Right atrium auricular region (tissue), 2 donors: ENCODE measurements around the gene PCDHGB4. TPM values are rescaled to one million over a fixed set of nuclear protein-coding genes. Genes with fewer than 3 reads are reported as not detected.
A peak's percentile ranks its signal among the peaks of the same experiment; 100 is the strongest.
"Not testable (repeated sequence)": the region's sequence is repeated elsewhere in the genome, so short reads cannot be mapped to it uniquely, and the experiment has no call there.

Experiments
- DNase-seq: peaks from one replicate; pipeline ENCODE4 v3.0.0-alpha.2; 2019; ENCODE audit warnings: low spot score
- H3K27ac ChIP-seq, 2 donors: fragments of 200-600 bp; sonication (generic); 1 replicate in 1 of 2; 2 replicates in 1 of 2; pipeline ENCODE4 v1.5.1; 2016 to 2019
- H3K27me3 ChIP-seq, 2 donors: fragments of 200-600 bp; sonication (generic); one replicate each; pipeline versions ENCODE4 v1.5.1 to v1.6.0; 2017 to 2019
- H3K36me3 ChIP-seq: fragments of 200-600 bp; sonication (generic); one replicate; pipeline ENCODE4 v1.5.1; 2016
- H3K4me1 ChIP-seq, 2 donors: fragments of 200-600 bp; sonication (generic); one replicate each; pipeline versions ENCODE4 v1.5.1 to v1.6.0; 2017 to 2019
- H3K4me3 ChIP-seq, 2 donors: fragments of 200-600 bp; sonication (generic); 1 replicate in 1 of 2; 2 replicates in 1 of 2; pipeline ENCODE4 v1.5.1; 2017 to 2019; ENCODE audit warnings: mild to moderate bottlenecking in 1 of 2, moderate library complexity in 1 of 2
- H3K9me3 ChIP-seq, 2 donors: fragments of 200-600 bp; sonication (generic); one replicate each; pipeline ENCODE4 v1.5.1; 2019
- total RNA-seq, 2 donors: library from RNA; depleted of rRNA; stranded (reverse); fragments of >200 nt; gene quantifications; one replicate each; pipeline ENCODE4 v1.1.0, GENCODE V29; 2016
- TF ChIP-seq, protein P1 (sequence below), 2 donors: fragments of 200-600 bp; sonication (generic); IDR thresholded peaks; one replicate each; pipeline ENCODE4 v1.5.1; 2019; ENCODE audit warnings: antibody characterized with exemption in 2 of 2

Gene PCDHGB4
- total RNA-seq = 1 to 10 TPM; 6.3 to 6.4 TPM

DNA sequence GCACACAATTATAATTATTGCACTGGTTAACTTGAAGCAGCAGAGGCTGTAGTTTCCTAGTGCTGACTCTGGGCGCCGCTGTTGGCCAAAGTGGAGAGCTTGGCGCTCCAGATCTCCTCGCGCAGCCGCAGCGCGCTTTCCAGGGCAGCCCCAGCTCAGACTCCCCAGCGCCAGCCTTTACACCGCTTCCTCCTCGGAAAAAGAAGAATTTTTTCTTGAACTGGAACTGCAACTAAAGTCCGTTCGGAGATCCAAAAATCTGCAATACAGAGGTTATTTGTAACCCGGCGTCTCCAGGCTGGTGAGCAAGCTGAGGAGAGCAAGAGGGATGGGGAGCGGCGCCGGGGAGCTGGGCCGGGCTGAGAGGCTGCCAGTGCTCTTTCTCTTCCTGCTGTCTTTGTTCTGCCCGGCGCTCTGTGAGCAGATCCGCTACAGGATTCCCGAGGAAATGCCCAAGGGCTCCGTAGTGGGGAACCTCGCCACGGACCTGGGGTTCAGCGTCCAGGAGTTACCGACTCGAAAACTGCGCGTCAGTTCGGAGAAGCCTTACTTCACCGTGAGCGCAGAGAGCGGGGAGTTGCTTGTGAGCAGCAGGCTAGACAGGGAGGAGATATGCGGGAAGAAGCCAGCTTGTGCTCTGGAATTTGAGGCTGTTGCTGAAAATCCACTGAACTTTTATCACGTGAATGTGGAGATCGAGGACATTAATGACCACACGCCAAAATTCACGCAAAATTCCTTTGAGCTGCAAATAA lies at the start of gene PCDHGB4:
Gene PCDHGB4 (plus strand): TSS at position 142 of the 755 bp plus-strand sequence. CDS start 187 bp downstream, at position 329.
- DNase-seq = not testable (repeated sequence)

DNA sequence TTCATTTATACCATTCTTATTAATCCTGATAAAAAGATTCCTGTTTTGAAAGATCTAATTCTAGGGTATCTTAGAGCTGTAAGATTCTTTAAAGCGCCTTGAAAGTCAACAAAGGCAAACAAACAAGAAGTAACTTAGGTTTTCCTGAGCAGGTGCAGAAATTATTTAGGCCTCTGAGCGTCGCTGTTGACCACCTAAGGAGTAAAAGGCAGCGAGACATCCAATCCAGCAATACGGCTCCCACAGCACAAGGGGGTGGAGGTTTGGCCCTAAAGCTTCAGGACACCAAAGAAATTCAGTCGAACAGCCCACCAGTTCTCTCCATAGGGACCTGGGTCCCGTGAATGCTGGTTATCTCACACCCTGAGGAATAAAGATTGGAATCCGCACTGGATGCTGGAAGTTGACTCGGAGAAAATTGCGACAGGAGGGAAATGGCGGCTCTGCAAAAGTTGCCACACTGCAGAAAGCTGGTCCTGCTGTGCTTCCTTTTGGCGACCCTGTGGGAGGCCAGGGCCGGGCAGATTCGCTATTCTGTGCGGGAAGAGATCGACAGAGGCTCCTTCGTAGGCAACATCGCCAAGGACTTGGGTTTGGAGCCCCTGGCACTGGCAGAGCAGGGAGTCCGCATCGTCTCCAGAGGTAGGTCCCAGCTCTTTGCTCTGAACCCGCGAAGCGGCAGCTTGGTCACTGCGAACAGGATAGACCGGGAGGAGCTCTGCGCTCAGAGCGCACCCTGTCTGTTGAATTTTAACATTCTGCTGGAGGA lies 48.8 kb upstream of the PCDHGB4 start, which contains the start of gene PCDHGA2:
Gene PCDHGA2 (plus strand): TSS at position 223 of the 769 bp plus-strand sequence.
- no peaks in the 10 kb centered on the region for H3K4me1 ChIP-seq
- TF ChIP-seq, protein P1, sequence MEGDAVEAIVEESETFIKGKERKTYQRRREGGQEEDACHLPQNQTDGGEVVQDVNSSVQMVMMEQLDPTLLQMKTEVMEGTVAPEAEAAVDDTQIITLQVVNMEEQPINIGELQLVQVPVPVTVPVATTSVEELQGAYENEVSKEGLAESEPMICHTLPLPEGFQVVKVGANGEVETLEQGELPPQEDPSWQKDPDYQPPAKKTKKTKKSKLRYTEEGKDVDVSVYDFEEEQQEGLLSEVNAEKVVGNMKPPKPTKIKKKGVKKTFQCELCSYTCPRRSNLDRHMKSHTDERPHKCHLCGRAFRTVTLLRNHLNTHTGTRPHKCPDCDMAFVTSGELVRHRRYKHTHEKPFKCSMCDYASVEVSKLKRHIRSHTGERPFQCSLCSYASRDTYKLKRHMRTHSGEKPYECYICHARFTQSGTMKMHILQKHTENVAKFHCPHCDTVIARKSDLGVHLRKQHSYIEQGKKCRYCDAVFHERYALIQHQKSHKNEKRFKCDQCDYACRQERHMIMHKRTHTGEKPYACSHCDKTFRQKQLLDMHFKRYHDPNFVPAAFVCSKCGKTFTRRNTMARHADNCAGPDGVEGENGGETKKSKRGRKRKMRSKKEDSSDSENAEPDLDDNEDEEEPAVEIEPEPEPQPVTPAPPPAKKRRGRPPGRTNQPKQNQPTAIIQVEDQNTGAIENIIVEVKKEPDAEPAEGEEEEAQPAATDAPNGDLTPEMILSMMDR (IDR thresholded peaks at IDR 0.05) = peak in 1 of 2 donors; percentile 74
- H3K9me3 ChIP-seq = peaks cover 15 to 86% of the 10 kb centered on the region in 2 donors
- H3K27ac ChIP-seq = peak within 1 kb of the TSS; percentile 65 to 71
- no peak for DNase-seq
- H3K4me3 ChIP-seq = peak within 1 kb of the TSS; percentile 34 to 50
- H3K27me3 ChIP-seq = no peaks in the 10 kb centered on the region
- H3K36me3 ChIP-seq = no peaks in the 10 kb centered on the region

More for the DNA sequence above, at the start of gene PCDHGB4:
- H3K27me3 ChIP-seq, H3K27ac ChIP-seq, H3K36me3 ChIP-seq, H3K4me1 ChIP-seq: not testable (repeated sequence)
- peak within 1 kb of the TSS; percentile 33 to 39 for H3K4me3 ChIP-seq
- TF ChIP-seq, protein P1 (IDR thresholded peaks at IDR 0.05) = peak; percentile 42 to 70
- peaks cover 10 to 94% of the 10 kb centered on the region in 2 donors for H3K9me3 ChIP-seq

DNA sequence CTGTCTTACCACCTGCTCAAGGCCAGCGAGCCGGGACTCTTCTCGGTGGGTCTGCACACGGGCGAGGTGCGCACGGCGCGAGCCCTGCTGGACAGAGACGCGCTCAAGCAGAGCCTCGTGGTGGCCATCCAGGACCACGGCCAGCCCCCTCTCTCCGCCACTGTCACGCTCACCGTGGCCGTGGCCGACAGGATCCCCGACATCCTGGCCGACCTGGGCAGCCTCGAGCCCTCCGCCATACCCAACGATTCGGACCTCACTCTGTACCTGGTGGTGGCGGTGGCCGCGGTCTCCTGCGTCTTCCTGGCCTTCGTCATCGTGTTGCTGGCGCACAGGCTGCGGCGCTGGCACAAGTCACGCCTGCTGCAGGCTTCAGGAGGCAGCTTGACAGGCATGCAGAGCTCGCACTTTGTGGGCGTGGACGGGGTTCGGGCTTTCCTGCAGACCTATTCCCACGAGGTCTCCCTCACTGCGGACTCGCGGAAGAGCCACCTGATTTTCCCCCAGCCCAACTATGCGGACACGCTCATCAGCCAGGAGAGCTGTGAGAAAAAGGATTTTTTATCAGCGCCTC lies 46.6 kb upstream of the PCDHGB4 start:
- H3K9me3 ChIP-seq = peaks cover 28 to 84% of the 10 kb centered on the region in 2 donors
- not testable (repeated sequence) for H3K4me1 ChIP-seq, DNase-seq, H3K4me3 ChIP-seq, H3K36me3 ChIP-seq, H3K27me3 ChIP-seq, H3K27ac ChIP-seq

DNA sequence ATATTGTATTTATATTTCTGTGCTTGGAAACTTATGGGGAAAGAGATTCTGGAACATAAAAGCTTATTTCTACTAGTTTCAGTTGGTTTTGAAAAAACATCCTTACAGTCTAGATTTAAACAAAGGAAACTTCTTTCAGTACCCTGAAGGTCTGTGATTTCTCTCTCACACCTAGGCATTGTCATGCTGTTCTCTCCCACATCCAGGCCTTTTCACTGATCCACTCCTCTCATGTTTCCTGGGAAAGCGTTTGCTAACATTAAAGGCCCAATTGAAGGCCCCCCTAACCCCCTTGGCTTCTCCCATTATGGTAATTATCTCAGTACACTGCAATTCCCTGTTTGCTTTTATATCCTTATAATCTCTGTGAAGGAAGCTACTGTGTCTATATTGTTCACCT lies 44.7 kb upstream of the PCDHGB4 start:
- H3K36me3 ChIP-seq = no peaks in the 10 kb centered on the region
- DNase-seq = no peak
- no peaks in the 10 kb centered on the region for H3K27me3 ChIP-seq
- H3K4me1 ChIP-seq = no peaks in the 10 kb centered on the region
- peaks cover 33 to 79% of the 10 kb centered on the region in 2 donors for H3K9me3 ChIP-seq
- H3K4me3 ChIP-seq = no peak overlapping the region
- TF ChIP-seq, protein P1 (IDR thresholded peaks at IDR 0.05) = no peak
- H3K27ac ChIP-seq = peak overlapping the region; percentile 46 to 67

DNA sequence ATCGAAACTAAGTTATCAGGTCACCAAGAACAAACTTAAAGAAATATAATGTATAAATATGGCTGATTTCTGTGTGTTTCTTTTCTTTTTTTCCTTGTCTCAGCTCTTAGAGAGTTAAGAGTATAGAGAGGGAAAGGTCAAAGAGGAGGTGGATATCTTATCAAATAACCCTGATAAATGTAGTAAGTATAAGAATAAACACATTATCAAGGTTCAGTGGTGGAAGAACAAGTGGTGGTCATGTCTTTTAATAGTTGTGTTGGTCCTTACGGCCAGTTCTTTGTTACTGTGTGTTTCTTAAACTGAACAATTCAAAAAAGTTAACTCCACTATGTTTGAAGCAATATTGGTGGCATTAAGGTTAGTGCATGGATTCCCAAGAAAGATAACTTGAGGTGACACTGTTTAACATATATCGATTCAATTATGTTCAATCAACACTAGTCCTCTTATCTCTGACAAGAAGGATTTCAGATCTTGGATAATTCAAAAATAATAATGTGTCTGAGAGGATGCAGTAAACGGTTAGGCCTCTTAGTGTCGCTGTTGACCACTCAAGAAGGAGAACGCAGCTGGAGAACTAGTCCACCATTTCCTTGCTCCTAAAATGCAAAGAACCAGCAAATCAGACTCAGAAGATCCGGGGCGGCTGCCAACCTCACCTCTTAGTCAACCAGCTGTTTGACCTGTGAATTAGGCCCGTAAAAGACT lies 44.1 kb upstream of the PCDHGB4 start, which contains the start of gene PCDHGA3:
Gene PCDHGA3 (plus strand): TSS at position 588 of the 711 bp plus-strand sequence. CDS start 205 bp downstream, outside the sequence.
- Histone ChIP-seq H3K27ac (peak within 1 kb of the TSS; percentile 67 to 68), H3K9me3 (peaks cover 33 to 79% of the 10 kb centered on the region in 2 donors), H3K27me3 (no peaks in the 10 kb centered on the region), H3K4me3 (peak within 1 kb of the TSS; percentile 35 to 48), H3K4me1 (no peaks in the 10 kb centered on the region), H3K36me3 (no peaks in the 10 kb centered on the region)
- no peak for DNase-seq
- TF ChIP-seq, protein P1 (IDR thresholded peaks at IDR 0.05) = peak; percentile 31 to 66
